Neural crest cell (in vitro differentiated cells): ENCODE data around the gene RNF32. TPM values are rescaled to one million over a fixed set of nuclear protein-coding genes. Genes with fewer than 3 reads are reported as not detected.

Experiments used
- DNase-seq: peaks from one replicate; pipeline ENCODE4 v3.0.0; 2021; ENCODE audit warnings: low read depth, mixed read lengths, low spot score
- H3K27ac Mint-ChIP-seq: one replicate; pipeline ENCODE4 v1.8.0; 2021; ENCODE audit warnings: mild to moderate bottlenecking, mixed read lengths; ENCODE audit not compliant: unreplicated experiment
- H3K27me3 Mint-ChIP-seq: 2 replicates; pipeline ENCODE4 v1.8.0; 2021; ENCODE audit warnings: low read depth, mild to moderate bottlenecking, mixed read lengths
- H3K36me3 Mint-ChIP-seq: 2 replicates; pipeline ENCODE4 v1.8.0; 2021; ENCODE audit warnings: low read depth, mild to moderate bottlenecking, mixed read lengths
- H3K4me1 Mint-ChIP-seq: 2 replicates; pipeline ENCODE4 v1.8.0; 2021; ENCODE audit warnings: mixed read lengths
- H3K4me3 Mint-ChIP-seq: one replicate; pipeline ENCODE4 v1.8.0; 2021; ENCODE audit warnings: mild to moderate bottlenecking, mixed read lengths
- H3K9me3 Mint-ChIP-seq: 2 replicates; pipeline ENCODE4 v1.8.0; 2021; ENCODE audit warnings: mixed read lengths
- total RNA-seq: library from RNA; stranded (reverse); gene quantifications from 2 replicates; pipeline ENCODE4 v1.2.1, GENCODE V29; 2021
- TF ChIP-seq, protein P1 (sequence below): fragments of 200-600 bp; sonication (generic); conservative IDR thresholded peaks from 2 replicates; pipeline ENCODE4 v1.5.0; 2021; ENCODE audit warnings: antibody characterized with exemption, mild to moderate bottlenecking

The RNF32 gene
- total RNA-seq, 1 donor from 2014 or later: 1.4 TPM

- H3K4me1 Mint-ChIP-seq: peaks cover 11% of the 10 kb centered on the region
- H3K36me3 Mint-ChIP-seq: peaks cover 6% of the 10 kb centered on the region
- TF ChIP-seq, protein P1, sequence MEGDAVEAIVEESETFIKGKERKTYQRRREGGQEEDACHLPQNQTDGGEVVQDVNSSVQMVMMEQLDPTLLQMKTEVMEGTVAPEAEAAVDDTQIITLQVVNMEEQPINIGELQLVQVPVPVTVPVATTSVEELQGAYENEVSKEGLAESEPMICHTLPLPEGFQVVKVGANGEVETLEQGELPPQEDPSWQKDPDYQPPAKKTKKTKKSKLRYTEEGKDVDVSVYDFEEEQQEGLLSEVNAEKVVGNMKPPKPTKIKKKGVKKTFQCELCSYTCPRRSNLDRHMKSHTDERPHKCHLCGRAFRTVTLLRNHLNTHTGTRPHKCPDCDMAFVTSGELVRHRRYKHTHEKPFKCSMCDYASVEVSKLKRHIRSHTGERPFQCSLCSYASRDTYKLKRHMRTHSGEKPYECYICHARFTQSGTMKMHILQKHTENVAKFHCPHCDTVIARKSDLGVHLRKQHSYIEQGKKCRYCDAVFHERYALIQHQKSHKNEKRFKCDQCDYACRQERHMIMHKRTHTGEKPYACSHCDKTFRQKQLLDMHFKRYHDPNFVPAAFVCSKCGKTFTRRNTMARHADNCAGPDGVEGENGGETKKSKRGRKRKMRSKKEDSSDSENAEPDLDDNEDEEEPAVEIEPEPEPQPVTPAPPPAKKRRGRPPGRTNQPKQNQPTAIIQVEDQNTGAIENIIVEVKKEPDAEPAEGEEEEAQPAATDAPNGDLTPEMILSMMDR: no peak
- no peak overlapping the region for H3K4me3 Mint-ChIP-seq
- no peaks in the 10 kb centered on the region for H3K27me3 Mint-ChIP-seq
- H3K27ac Mint-ChIP-seq: peak overlapping the region; percentile 57
- no peak for DNase-seq
- H3K9me3 Mint-ChIP-seq: no peaks in the 10 kb centered on the region
Observed at GRCh38 chr7:156666368-156667109, 26.0 kb downstream of the RNF32 start.

GRCh38 chr7:156667110-156667426, 26.5 kb downstream of the RNF32 start:
- H3K4me1 Mint-ChIP-seq: peaks cover 11% of the 10 kb centered on the region
- no peaks in the 10 kb centered on the region for H3K27me3 Mint-ChIP-seq
- H3K4me3 Mint-ChIP-seq: no peak overlapping the region
- H3K36me3 Mint-ChIP-seq: peaks cover 6% of the 10 kb centered on the region
- no peaks in the 10 kb centered on the region for H3K9me3 Mint-ChIP-seq
- no peak overlapping the region for H3K27ac Mint-ChIP-seq
- no peak for DNase-seq
- TF ChIP-seq, protein P1: no peak

- Mint-ChIP-seq H3K27ac (peak overlapping the region; percentile 68), H3K4me1 (peaks cover 11% of the 10 kb centered on the region), H3K36me3 (peaks cover 6% of the 10 kb centered on the region), H3K9me3 (no peaks in the 10 kb centered on the region), H3K27me3 (no peaks in the 10 kb centered on the region), H3K4me3 (no peak overlapping the region)
- TF ChIP-seq, protein P1: no peak
- DNase-seq: no peak
Observed at GRCh38 chr7:156668130-156668741, 27.7 kb downstream of the RNF32 start.

- Mint-ChIP-seq H3K36me3 (peaks cover 4% of the 10 kb centered on the region), H3K4me3 (no peak overlapping the region), H3K4me1 (peaks cover 11% of the 10 kb centered on the region), H3K9me3 (no peaks in the 10 kb centered on the region), H3K27me3 (no peaks in the 10 kb centered on the region), H3K27ac (no peak overlapping the region)
- DNase-seq: no peak
- TF ChIP-seq, protein P1: no peak
Observed at GRCh38 chr7:156669035-156669828, 28.7 kb downstream of the RNF32 start.

DNA sequence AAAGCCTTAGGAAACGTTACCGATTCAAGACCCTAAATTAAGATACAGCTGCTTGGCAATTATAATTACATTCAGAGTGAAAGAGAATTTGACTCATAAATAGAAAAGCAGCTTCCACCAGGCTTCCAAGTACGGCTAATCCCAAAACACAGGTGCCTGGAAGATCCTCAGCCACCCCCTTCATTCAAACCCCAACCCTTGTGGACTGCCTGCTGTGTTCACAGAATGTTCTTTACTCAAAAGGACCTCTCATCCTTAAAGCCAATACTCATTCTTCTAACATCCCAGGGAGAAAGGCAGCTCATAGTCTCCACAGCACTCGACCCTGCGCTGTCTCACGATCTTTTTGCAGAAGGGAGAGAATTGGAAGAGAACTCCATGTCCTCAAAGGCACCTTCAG, 32.9 kb downstream of the RNF32 start:
- no peak overlapping the region for H3K4me3 Mint-ChIP-seq
- no peaks in the 10 kb centered on the region for H3K4me1 Mint-ChIP-seq
- DNase-seq: no peak
- TF ChIP-seq, protein P1: no peak
- H3K9me3 Mint-ChIP-seq: no peaks in the 10 kb centered on the region
- H3K27me3 Mint-ChIP-seq: no peaks in the 10 kb centered on the region
- H3K36me3 Mint-ChIP-seq: peaks cover 3% of the 10 kb centered on the region
- H3K27ac Mint-ChIP-seq: no peak overlapping the region
